MCF 10A (cell line): Measurements from ENCODE around the gene TMEM62. TPM values are rescaled to one million over a fixed set of nuclear protein-coding genes. Genes with fewer than 3 reads are reported as not detected.
A peak's percentile ranks its signal among the peaks of the same experiment; 100 is the strongest.

Experiments used
- BruUV-seq: library from RNA; stranded (reverse); fragments of 400-500 nt; replicated peaks from 2 replicates; lab custom pipeline; 2021; lab: Mats Ljungman, UMichigan
- CTCF ChIA-PET: fragments of 300-600 bp; sonication (Branson Sonifier 250); formaldehyde crosslinking; extraction: SDS; loops from one replicate; lab custom pipeline; 2021; ENCODE audit warnings: antibody characterized with exemption, inconsistent platforms; lab: Yijun Ruan, JAX
- POLR2A ChIA-PET: fragments of 300-600, 350-650 bp; sonication (Branson Sonifier 250); formaldehyde crosslinking; extraction: SDS; loops from one replicate; lab custom pipeline; 2020; ENCODE audit warnings: antibody characterized with exemption, inconsistent platforms; lab: Yijun Ruan, JAX
- DNase-seq: peaks from one replicate; pipeline ENCODE4 v3.0.0-alpha.2; 2018; ENCODE audit not compliant: unreplicated experiment
- H3K27ac Mint-ChIP-seq: one replicate; pipeline ENCODE4 v1.8.0; 2022; ENCODE audit warnings: mild to moderate bottlenecking, low read depth, mixed read lengths; ENCODE audit not compliant: unreplicated experiment
- H3K27me3 Mint-ChIP-seq: one replicate; pipeline ENCODE4 v1.8.0; 2022; ENCODE audit warnings: mixed read lengths; ENCODE audit not compliant: insufficient read depth, unreplicated experiment
- H3K36me3 Mint-ChIP-seq: one replicate; pipeline ENCODE4 v1.8.0; 2022; ENCODE audit warnings: mild to moderate bottlenecking, moderate library complexity, mixed read lengths; ENCODE audit not compliant: insufficient read depth, unreplicated experiment
- H3K4me1 Mint-ChIP-seq: one replicate; pipeline ENCODE4 v1.8.0; 2022; ENCODE audit warnings: mixed read lengths; ENCODE audit not compliant: insufficient read depth, unreplicated experiment
- H3K4me3 Mint-ChIP-seq: one replicate; pipeline ENCODE4 v1.8.0; 2022; ENCODE audit warnings: mild to moderate bottlenecking, moderate library complexity, mixed read lengths; ENCODE audit not compliant: unreplicated experiment
- H3K9me3 Mint-ChIP-seq: one replicate; pipeline ENCODE4 v1.8.0; 2022; ENCODE audit warnings: mixed read lengths; ENCODE audit not compliant: unreplicated experiment
- intact Hi-C: fragments of 100-400 bp; cut with micrococcal nuclease; formaldehyde crosslinking; loops from 2 replicates; pipeline ENCODE4 v1.14.1; 2022
- total RNA-seq: library from RNA; stranded (reverse); gene quantifications from 2 replicates; pipeline ENCODE4 v1.2.3, GENCODE V29; 2022
- TF ChIP-seq, protein P1 (sequence below): fragments of 200-600 bp; IDR thresholded peaks from one replicate; pipeline ENCODE4 v1.8.0; 2022; ENCODE audit warnings: antibody characterized with exemption, mild to moderate bottlenecking; ENCODE audit not compliant: unreplicated experiment

TMEM62 gene
- total RNA-seq, 1 experiment from 2014 or later = 16.9 TPM

- intact Hi-C loops = no loop called here
- CTCF ChIA-PET = interaction anchor here (0.7 kb wide), 1 partner anchor 672 kb away, joined by 3 read pairs; no protein-coding TSS in a partner anchor
Observed at GRCh38 chr15:43143203-43143941, 10.0 kb downstream of the TMEM62 start.

DNA sequence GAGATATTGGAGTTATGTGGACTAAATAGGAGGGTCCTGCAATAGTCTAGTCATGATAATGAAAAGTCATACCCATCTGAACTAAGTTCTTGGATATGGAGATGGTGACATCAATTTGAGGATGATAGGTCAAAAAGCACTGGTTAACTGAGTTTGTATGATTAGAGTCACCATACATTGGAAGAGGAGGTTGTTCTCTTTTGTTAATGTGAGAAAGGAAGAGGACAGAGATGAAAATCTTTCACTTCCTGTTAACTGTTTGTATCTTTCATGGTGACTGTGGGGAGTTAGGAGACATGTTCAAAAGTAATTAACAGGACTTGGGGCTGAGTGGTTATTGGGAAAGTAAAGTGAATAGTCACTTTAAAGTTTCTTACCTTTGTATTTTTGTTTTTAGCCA, 11.1 kb downstream of the TMEM62 start:
- H3K36me3 Mint-ChIP-seq = peaks cover 8% of the 10 kb centered on the region
- no TSS peak for BruUV-seq
- H3K27me3 Mint-ChIP-seq = no peaks in the 10 kb centered on the region
- no peak overlapping the region for H3K27ac Mint-ChIP-seq
- no peaks in the 10 kb centered on the region for H3K4me1 Mint-ChIP-seq
- CTCF ChIA-PET = no interaction called here
- TF ChIP-seq, protein P1, sequence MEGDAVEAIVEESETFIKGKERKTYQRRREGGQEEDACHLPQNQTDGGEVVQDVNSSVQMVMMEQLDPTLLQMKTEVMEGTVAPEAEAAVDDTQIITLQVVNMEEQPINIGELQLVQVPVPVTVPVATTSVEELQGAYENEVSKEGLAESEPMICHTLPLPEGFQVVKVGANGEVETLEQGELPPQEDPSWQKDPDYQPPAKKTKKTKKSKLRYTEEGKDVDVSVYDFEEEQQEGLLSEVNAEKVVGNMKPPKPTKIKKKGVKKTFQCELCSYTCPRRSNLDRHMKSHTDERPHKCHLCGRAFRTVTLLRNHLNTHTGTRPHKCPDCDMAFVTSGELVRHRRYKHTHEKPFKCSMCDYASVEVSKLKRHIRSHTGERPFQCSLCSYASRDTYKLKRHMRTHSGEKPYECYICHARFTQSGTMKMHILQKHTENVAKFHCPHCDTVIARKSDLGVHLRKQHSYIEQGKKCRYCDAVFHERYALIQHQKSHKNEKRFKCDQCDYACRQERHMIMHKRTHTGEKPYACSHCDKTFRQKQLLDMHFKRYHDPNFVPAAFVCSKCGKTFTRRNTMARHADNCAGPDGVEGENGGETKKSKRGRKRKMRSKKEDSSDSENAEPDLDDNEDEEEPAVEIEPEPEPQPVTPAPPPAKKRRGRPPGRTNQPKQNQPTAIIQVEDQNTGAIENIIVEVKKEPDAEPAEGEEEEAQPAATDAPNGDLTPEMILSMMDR = no peak
- intact Hi-C loops = no loop called here
- POLR2A ChIA-PET = no interaction called here
- H3K9me3 Mint-ChIP-seq = no peaks in the 10 kb centered on the region
- no peak for DNase-seq
- H3K4me3 Mint-ChIP-seq = no peak overlapping the region

More at GRCh38 chr15:43143203-43143941, 10.0 kb downstream of the TMEM62 start:
- H3K9me3 Mint-ChIP-seq = no peaks in the 10 kb centered on the region
- H3K4me1 Mint-ChIP-seq = no peaks in the 10 kb centered on the region
- no peak overlapping the region for H3K27ac Mint-ChIP-seq
- POLR2A ChIA-PET = interaction anchor here (0.9 kb wide), 1 partner anchor 26 kb away, joined by 3 read pairs; no protein-coding TSS in a partner anchor
- DNase-seq = no peak
- TF ChIP-seq, protein P1 = no peak
- H3K4me3 Mint-ChIP-seq = no peak overlapping the region
- no TSS peak for BruUV-seq
- H3K27me3 Mint-ChIP-seq = no peaks in the 10 kb centered on the region
- peaks cover 16% of the 10 kb centered on the region for H3K36me3 Mint-ChIP-seq

- no peak overlapping the region for H3K4me3 Mint-ChIP-seq
- H3K27ac Mint-ChIP-seq = no peak overlapping the region
- no peaks in the 10 kb centered on the region for H3K9me3 Mint-ChIP-seq
- no peaks in the 10 kb centered on the region for H3K27me3 Mint-ChIP-seq
- POLR2A ChIA-PET = interaction anchor here (0.6 to 1.8 kb wide), 2 partner anchors 13 to 99 kb away, joined by 3 to 6 read pairs; partner anchors contain the start of gene TMEM62
- no peak for DNase-seq
- TF ChIP-seq, protein P1 = no peak
- peaks cover 3% of the 10 kb centered on the region for H3K36me3 Mint-ChIP-seq
- BruUV-seq = no TSS peak
- intact Hi-C loops = no loop called here
- H3K4me1 Mint-ChIP-seq = no peaks in the 10 kb centered on the region
- CTCF ChIA-PET = no interaction called here
Observed at GRCh38 chr15:43146184-43146583, 12.8 kb downstream of the TMEM62 start.

DNA sequence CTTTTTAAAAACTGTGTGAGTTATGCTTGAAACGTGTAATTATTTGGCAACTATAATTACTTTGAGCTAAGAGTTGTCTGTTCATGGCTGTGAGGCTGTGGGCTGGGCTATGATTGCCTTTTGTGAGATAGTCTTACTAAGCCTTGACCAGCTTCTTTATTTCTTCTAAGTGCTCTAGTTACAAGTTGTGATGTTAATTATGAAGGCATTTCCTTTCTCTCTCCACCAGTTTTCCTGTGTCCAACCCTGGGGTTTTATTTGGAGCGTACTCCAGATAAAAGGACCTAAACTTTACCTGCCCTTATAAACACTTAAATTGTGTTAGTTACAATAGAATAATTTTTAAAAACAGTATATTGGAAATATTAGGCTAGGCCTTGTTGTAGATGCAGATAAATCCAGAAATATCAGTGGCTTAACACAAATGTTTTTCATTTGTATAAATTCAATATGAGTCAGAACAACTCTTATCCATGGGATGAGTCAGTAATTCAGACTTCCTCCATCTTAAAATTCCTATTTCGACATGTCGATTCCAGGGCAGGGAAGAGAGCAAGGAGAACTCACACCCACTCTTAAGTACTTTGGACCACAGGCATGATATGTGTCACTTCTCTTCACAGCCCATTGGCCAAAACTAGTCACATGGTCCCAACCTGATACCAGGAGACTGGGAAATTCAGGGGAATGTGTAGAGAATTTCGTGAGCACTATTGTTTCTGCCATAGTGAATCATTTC, 17.0 kb downstream of the TMEM62 start:
- BruUV-seq = no TSS peak
- CTCF ChIA-PET = interaction anchor here (0.6 kb wide), 1 partner anchor 401 kb away, joined by 3 read pairs; no protein-coding TSS in a partner anchor
- no peaks in the 10 kb centered on the region for H3K4me1 Mint-ChIP-seq

More for the DNA sequence above, 17.0 kb downstream of the TMEM62 start:
- Mint-ChIP-seq H3K4me3 (no peak overlapping the region), H3K27me3 (no peaks in the 10 kb centered on the region), H3K27ac (peak overlapping the region; percentile 42), H3K36me3 (peaks cover 23% of the 10 kb centered on the region), H3K9me3 (no peaks in the 10 kb centered on the region)
- DNase-seq = peak; percentile 94
- intact Hi-C loops = no loop called here
- POLR2A ChIA-PET = interaction anchor here (1.0 to 1.1 kb wide), 3 partner anchors 16 to 46 kb away, joined by 3 to 6 read pairs (median 3); no protein-coding TSS in a partner anchor
- TF ChIP-seq, protein P1 = no peak
